ENCODE data around the gene ELOF1.

Gene ELOF1

DNA sequence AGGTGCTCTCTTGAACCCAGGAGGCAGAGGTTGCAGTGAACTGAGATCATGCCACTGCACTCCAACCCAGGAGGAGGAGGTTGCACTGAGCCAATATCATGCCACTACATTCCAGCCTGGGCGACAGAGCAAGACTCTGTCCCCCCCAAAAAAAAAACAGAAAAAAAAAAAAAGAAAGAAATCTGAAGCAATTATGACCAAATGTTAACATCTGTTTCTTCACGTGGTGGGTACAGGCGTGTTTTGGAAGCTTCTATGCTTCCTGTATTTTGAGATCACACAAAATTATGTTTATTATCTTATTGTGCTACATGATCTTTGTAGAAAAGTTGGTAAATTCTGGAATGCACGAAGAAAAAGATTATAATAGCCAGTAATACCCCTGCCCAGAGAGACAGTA is 21.1 kb upstream of the ELOF1 start:
- ATAC-seq = no peak
- no peak for TF ChIP-seq TOX (CRISPR knock-in tag; IDR thresholded peaks at IDR 0.05; ENCODE audit: borderline replicate concordance)
- TF ChIP-seq ISL1 (CRISPR knock-in tag; IDR thresholded peaks at IDR 0.05) = no peak
- no peak for TF ChIP-seq BACH2 (CRISPR knock-in tag; IDR thresholded peaks at IDR 0.05; ENCODE audit: borderline replicate concordance)
- TF ChIP-seq, protein P1, sequence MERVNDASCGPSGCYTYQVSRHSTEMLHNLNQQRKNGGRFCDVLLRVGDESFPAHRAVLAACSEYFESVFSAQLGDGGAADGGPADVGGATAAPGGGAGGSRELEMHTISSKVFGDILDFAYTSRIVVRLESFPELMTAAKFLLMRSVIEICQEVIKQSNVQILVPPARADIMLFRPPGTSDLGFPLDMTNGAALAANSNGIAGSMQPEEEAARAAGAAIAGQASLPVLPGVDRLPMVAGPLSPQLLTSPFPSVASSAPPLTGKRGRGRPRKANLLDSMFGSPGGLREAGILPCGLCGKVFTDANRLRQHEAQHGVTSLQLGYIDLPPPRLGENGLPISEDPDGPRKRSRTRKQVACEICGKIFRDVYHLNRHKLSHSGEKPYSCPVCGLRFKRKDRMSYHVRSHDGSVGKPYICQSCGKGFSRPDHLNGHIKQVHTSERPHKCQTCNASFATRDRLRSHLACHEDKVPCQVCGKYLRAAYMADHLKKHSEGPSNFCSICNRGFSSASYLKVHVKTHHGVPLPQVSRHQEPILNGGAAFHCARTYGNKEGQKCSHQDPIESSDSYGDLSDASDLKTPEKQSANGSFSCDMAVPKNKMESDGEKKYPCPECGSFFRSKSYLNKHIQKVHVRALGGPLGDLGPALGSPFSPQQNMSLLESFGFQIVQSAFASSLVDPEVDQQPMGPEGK (CRISPR knock-in tag; IDR thresholded peaks at IDR 0.05; ENCODE audit: borderline replicate concordance) = no peak
- TF ChIP-seq, protein P2, sequence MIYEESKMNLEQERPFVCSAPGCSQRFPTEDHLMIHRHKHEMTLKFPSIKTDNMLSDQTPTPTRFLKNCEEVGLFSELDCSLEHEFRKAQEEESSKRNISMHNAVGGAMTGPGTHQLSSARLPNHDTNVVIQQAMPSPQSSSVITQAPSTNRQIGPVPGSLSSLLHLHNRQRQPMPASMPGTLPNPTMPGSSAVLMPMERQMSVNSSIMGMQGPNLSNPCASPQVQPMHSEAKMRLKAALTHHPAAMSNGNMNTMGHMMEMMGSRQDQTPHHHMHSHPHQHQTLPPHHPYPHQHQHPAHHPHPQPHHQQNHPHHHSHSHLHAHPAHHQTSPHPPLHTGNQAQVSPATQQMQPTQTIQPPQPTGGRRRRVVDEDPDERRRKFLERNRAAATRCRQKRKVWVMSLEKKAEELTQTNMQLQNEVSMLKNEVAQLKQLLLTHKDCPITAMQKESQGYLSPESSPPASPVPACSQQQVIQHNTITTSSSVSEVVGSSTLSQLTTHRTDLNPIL (CRISPR knock-in tag; IDR thresholded peaks at IDR 0.05; ENCODE audit: low read depth) = no peak
- no peak for TF ChIP-seq RARB (CRISPR knock-in tag; IDR thresholded peaks at IDR 0.05)
- TF ChIP-seq TCF4 (CRISPR knock-in tag; IDR thresholded peaks at IDR 0.05; ENCODE audit: borderline replicate concordance) = no peak
- TF ChIP-seq SNAI2 (CRISPR knock-in tag; IDR thresholded peaks at IDR 0.05) = no peak
- no peak for TF ChIP-seq ZNF8 (CRISPR knock-in tag; IDR thresholded peaks at IDR 0.05)
- TF ChIP-seq ZNF565 (CRISPR knock-in tag; conservative IDR thresholded peaks at IDR 0.05; ENCODE audit: low read depth) = no peak
- TF ChIP-seq OSR1 (CRISPR knock-in tag; IDR thresholded peaks at IDR 0.05) = no peak
- no peak for TF ChIP-seq ZFP3 (CRISPR knock-in tag; IDR thresholded peaks at IDR 0.05)
- TF ChIP-seq ZC3H10 (CRISPR knock-in tag; IDR thresholded peaks at IDR 0.05) = no peak

DNA sequence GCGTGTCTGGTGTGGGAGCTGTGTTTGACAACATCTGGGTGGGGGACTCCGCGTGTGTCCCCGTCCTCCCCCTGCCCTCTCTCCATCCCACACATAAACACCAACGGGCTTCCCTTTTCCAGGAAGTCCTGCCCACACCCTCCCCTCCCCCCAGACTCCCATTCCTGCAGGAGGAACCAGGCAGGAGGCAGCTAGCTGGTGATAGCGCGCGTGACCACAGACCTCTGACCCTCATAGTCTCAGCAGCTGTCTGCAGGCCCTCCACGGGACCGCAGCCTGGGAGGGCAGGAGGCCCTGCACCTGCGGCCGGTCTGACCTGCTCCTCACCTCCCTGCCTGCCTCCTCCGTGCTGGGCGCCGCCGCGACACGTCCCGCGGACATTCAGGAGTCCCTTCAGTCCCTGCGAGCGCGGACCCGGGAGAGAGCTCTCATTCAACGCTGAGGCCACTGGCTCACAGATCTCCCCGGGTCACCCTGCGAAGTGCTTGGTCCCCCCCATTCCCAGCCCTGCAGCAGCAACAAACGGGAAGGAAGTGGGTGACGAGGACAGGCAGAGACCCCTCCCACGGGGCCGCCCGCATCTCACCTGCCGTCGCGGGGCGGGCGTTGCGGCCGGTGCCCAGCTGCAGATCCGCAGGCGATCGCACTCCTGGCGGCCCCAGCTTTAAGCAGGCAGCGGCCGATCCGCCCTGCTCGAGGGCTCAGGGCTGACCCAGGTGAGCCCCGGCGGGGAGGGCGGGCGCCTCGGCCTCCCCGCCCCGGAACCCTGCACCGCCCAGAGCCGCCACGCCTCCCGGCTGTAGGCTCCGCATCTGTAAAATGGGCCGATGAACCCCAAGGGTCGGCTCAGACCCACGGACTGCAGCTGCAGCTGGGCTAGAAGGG is 19.5 kb upstream of the ELOF1 start:
- no peak for TF ChIP-seq TCF4 (CRISPR knock-in tag; IDR thresholded peaks at IDR 0.05; ENCODE audit: borderline replicate concordance)
- TF ChIP-seq GLIS3 (CRISPR knock-in tag; IDR thresholded peaks at IDR 0.05) = no peak
- TF ChIP-seq PPARA (CRISPR knock-in tag; IDR thresholded peaks at IDR 0.05; ENCODE audit: borderline replicate concordance) = no peak
- no peak for TF ChIP-seq ZNF70 (CRISPR knock-in tag; IDR thresholded peaks at IDR 0.05)
- no peak for TF ChIP-seq ZFP30 (CRISPR knock-in tag; IDR thresholded peaks at IDR 0.05)
- TF ChIP-seq ISL1 (CRISPR knock-in tag; IDR thresholded peaks at IDR 0.05) = no peak
- no peak for TF ChIP-seq ZFP3 (CRISPR knock-in tag; IDR thresholded peaks at IDR 0.05)
- TF ChIP-seq ZC3H10 (CRISPR knock-in tag; IDR thresholded peaks at IDR 0.05) = no peak
- ATAC-seq = no peak

DNA sequence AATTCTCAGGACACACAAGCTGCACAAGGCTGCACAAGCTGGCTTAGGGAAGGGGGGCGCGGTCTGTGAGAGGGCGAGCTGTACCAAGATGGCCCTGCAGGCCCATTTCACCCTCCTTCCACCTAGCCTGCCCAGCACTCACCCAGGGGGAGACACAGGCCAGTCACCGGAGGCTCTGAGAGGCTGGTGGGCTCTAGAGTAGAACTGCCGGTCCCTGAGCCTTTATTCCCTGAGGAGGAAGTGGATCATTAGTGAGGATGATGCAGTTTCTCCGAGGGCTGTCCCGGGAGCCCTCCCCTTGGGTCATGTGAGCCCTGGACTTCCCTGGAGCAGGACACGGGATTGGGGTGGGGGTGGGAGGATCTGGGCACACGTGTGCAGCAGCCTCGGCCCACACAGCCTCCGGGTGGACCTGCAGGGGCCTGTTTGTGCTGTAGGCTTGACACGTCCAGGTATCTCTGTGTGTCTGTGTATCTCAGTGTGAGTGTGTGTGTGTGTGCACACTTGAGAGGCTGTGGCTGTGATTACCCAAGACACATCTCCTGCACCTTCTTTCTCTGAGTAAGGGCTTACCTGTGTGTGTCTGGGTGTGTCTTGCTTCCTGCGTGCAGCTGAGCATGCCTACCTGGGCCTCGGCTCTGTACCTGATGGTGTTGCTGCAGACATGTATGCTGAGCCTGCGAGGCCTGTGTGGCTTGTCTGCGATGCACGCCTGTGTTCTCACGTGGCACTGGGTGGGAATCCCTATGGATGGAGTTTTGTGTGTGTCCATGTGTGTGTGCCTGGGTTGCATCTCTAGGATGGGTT is 18.6 kb upstream of the ELOF1 start, which contains the start of gene ACP5:
ACP5 (minus strand) TSS at position 195 of the 807 bp plus-strand sequence. CDS start 328 bp downstream, outside the sequence.
- TF ChIP-seq, protein P2 (CRISPR knock-in tag; IDR thresholded peaks at IDR 0.05; ENCODE audit: low read depth) = no peak
- TF ChIP-seq TCF4 (CRISPR knock-in tag; IDR thresholded peaks at IDR 0.05; ENCODE audit: borderline replicate concordance) = no peak
- TF ChIP-seq, protein P3, sequence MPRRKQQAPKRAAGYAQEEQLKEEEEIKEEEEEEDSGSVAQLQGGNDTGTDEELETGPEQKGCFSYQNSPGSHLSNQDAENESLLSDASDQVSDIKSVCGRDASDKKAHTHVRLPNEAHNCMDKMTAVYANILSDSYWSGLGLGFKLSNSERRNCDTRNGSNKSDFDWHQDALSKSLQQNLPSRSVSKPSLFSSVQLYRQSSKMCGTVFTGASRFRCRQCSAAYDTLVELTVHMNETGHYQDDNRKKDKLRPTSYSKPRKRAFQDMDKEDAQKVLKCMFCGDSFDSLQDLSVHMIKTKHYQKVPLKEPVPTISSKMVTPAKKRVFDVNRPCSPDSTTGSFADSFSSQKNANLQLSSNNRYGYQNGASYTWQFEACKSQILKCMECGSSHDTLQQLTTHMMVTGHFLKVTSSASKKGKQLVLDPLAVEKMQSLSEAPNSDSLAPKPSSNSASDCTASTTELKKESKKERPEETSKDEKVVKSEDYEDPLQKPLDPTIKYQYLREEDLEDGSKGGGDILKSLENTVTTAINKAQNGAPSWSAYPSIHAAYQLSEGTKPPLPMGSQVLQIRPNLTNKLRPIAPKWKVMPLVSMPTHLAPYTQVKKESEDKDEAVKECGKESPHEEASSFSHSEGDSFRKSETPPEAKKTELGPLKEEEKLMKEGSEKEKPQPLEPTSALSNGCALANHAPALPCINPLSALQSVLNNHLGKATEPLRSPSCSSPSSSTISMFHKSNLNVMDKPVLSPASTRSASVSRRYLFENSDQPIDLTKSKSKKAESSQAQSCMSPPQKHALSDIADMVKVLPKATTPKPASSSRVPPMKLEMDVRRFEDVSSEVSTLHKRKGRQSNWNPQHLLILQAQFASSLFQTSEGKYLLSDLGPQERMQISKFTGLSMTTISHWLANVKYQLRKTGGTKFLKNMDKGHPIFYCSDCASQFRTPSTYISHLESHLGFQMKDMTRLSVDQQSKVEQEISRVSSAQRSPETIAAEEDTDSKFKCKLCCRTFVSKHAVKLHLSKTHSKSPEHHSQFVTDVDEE (CRISPR knock-in tag; IDR thresholded peaks at IDR 0.05) = no peak
- TF ChIP-seq ZNF565 (CRISPR knock-in tag; conservative IDR thresholded peaks at IDR 0.05; ENCODE audit: low read depth) = no peak
- TF ChIP-seq CSDC2 (CRISPR knock-in tag; IDR thresholded peaks at IDR 0.05) = no peak
- TF ChIP-seq OSR1 (CRISPR knock-in tag; IDR thresholded peaks at IDR 0.05) = no peak
- TF ChIP-seq ESRRG (CRISPR knock-in tag; IDR thresholded peaks at IDR 0.05) = no peak
- ATAC-seq = no peak

All from SK-N-SH treated with all-trans-retinoic acid at 6 μM for 48 hours (cell line).